IMR-90 (cell line): ENCODE data around the gene COL9A3. TPM values are rescaled to one million over a fixed set of nuclear protein-coding genes. Genes with fewer than 3 reads are reported as not detected.

Experiments
- ATAC-seq: fragments of 200-7000 bp; cut with Tn5 transposase; 2 replicates; pipeline ENCODE4 v1.9.1; 2020; ENCODE audit warnings: low read depth, mild to moderate bottlenecking, moderate library complexity
- BruUV-seq: library from RNA; stranded (reverse); fragments of 400-500 nt; replicated peaks from 2 replicates; lab custom pipeline; 2021; lab: Mats Ljungman, UMichigan
- CTCF ChIA-PET: fragments of 300-600 bp; formaldehyde crosslinking; extraction: SDS; loops from one replicate; lab custom pipeline; 2021; ENCODE audit warnings: antibody characterized with exemption; lab: Yijun Ruan, JAX
- POLR2A ChIA-PET: fragments of 300-600 bp; sonication (Branson Sonifier 250); formaldehyde crosslinking; loops from one replicate; lab custom pipeline; 2022; ENCODE audit warnings: antibody characterized with exemption; ENCODE audit not compliant: unreplicated experiment; lab: Charles Lee
- DNase-seq: peaks from one replicate; pipeline ENCODE4 v3.0.0; 2013
- H2AFZ ChIP-seq: replicated peaks from 2 replicates; pipeline ENCODE3; 2013; ENCODE audit warnings: low read length, mild to moderate bottlenecking; ENCODE audit not compliant: poor library complexity
- H2AK5ac ChIP-seq: 2 replicates; pipeline ENCODE4 v1.6.1; 2013; ENCODE audit warnings: low read depth, low read length, inconsistent platforms
- H2AK9ac ChIP-seq: replicated peaks from 2 replicates; pipeline ENCODE3; 2013; ENCODE audit warnings: mild to moderate bottlenecking, low read depth, low read length, moderate library complexity; ENCODE audit not compliant: poor library complexity
- H2BK120ac ChIP-seq: 2 replicates; pipeline ENCODE4 v1.6.1; 2013; ENCODE audit warnings: low read depth, low read length, inconsistent platforms
- H2BK15ac ChIP-seq: 3 replicates; pipeline ENCODE4 v1.6.1; 2013; ENCODE audit warnings: low read depth, low read length, inconsistent platforms
- H2BK20ac ChIP-seq: 2 replicates; pipeline ENCODE4 v1.6.1; 2013; ENCODE audit warnings: low read depth, mild to moderate bottlenecking, inconsistent platforms, low read length, moderate library complexity
- H2BK5ac ChIP-seq: 2 replicates; pipeline ENCODE4 v1.6.1; 2013; ENCODE audit warnings: mild to moderate bottlenecking, low read depth, low read length, inconsistent platforms; ENCODE audit not compliant: poor library complexity, severe bottlenecking
- H3K14ac ChIP-seq: replicated peaks from 2 replicates; pipeline ENCODE4 v1.6.1; 2013; ENCODE audit warnings: low read depth, low read length, inconsistent platforms
- H3K18ac ChIP-seq: 2 replicates; pipeline ENCODE4 v1.6.1; 2013; ENCODE audit warnings: low read depth, low read length, control low read depth
- H3K23ac ChIP-seq: 2 replicates; pipeline ENCODE4 v1.6.1; 2013; ENCODE audit warnings: low read depth, low read length, inconsistent platforms
- H3K27ac ChIP-seq: 2 replicates; pipeline ENCODE4 v1.5.1; 2013; ENCODE audit warnings: mild to moderate bottlenecking, control low read depth, low read length; ENCODE audit not compliant: insufficient read depth
- H3K27me3 ChIP-seq: 2 replicates; pipeline ENCODE4 v1.6.1; 2013; ENCODE audit warnings: low read length; ENCODE audit not compliant: control insufficient read depth, insufficient read depth
- H3K36me3 ChIP-seq: 2 replicates; pipeline ENCODE4 v1.6.1; 2013; ENCODE audit warnings: low read length, mixed read lengths; ENCODE audit not compliant: control insufficient read depth, insufficient read depth
- H3K4ac ChIP-seq: 2 replicates; pipeline ENCODE4 v1.6.1; 2013; ENCODE audit warnings: low read depth, low read length, inconsistent platforms
- H3K4me1 ChIP-seq: 2 replicates; pipeline ENCODE4 v1.6.1; 2013; ENCODE audit warnings: low read length, mixed read lengths; ENCODE audit not compliant: control insufficient read depth, insufficient read depth
- H3K4me2 ChIP-seq: 2 replicates; pipeline ENCODE4 v1.6.1; 2013; ENCODE audit warnings: low read depth, mild to moderate bottlenecking, control low read depth, low read length, moderate library complexity
- H3K4me3 ChIP-seq: 2 replicates; pipeline ENCODE4 v1.5.1; 2013; ENCODE audit warnings: low read depth, mild to moderate bottlenecking, control low read depth, low read length, moderate library complexity; ENCODE audit not compliant: insufficient read depth
- H3K56ac ChIP-seq: 2 replicates; pipeline ENCODE4 v1.6.1; 2013; ENCODE audit warnings: low read length, inconsistent platforms; ENCODE audit not compliant: insufficient read depth; ENCODE audit errors: extremely low read depth
- H3K79me1 ChIP-seq, 2 experiments: 2 replicates each; pipeline ENCODE4 v1.6.1; 2013; ENCODE audit warnings: low read length in 2 of 2, inconsistent platforms in 1 of 2, low read depth in 1 of 2
- H3K9ac ChIP-seq: 2 replicates; pipeline ENCODE4 v1.6.1; 2013; ENCODE audit warnings: low read depth, low read length, control low read depth
- H3K9me1 ChIP-seq: 2 replicates; pipeline ENCODE4 v1.6.1; 2013; ENCODE audit warnings: low read length, inconsistent platforms; ENCODE audit not compliant: insufficient read depth
- H3K9me3 ChIP-seq: 2 replicates; pipeline ENCODE4 v1.6.1; 2013; ENCODE audit warnings: low read length; ENCODE audit not compliant: control insufficient read depth, insufficient read depth
- H4K20me1 ChIP-seq: 2 replicates; pipeline ENCODE4 v1.6.1; 2013; ENCODE audit warnings: low read length, inconsistent platforms; ENCODE audit not compliant: insufficient read depth
- H4K5ac ChIP-seq: 2 replicates; pipeline ENCODE4 v1.6.1; 2013; ENCODE audit warnings: mild to moderate bottlenecking, low read depth, low read length, control low read depth
- H4K8ac ChIP-seq, 2 experiments: 2 replicates each; pipeline ENCODE4 v1.6.1; 2013; ENCODE audit warnings: low read depth in 2 of 2, low read length in 2 of 2, control low read depth in 1 of 2, inconsistent platforms in 1 of 2
- H4K91ac ChIP-seq: 2 replicates; pipeline ENCODE4 v1.6.1; 2013; ENCODE audit warnings: low read depth, low read length, inconsistent platforms; ENCODE audit not compliant: insufficient read depth
- CEBPB ChIP-seq: IDR thresholded peaks from 2 replicates; pipeline ENCODE4 v1.6.1; 2012; ENCODE audit warnings: low read depth, low read length, improper control_type of control experiment
- CHD1 ChIP-seq: IDR thresholded peaks from 2 replicates; pipeline ENCODE4 v1.6.1; 2012; ENCODE audit warnings: low read depth, low read length, improper control_type of control experiment
- ELK1 ChIP-seq: fragments of 150-350 bp; IDR thresholded peaks from 2 replicates; pipeline ENCODE4 v1.6.1; 2016; ENCODE audit warnings: low read depth, mild to moderate bottlenecking, low read length, moderate library complexity, borderline replicate concordance
- FOS ChIP-seq: fragments of 150-350 bp; IDR thresholded peaks from 2 replicates; pipeline ENCODE4 v1.6.1; 2016; ENCODE audit warnings: low read depth, low read length
- MAFK ChIP-seq: IDR thresholded peaks from 2 replicates; pipeline ENCODE4 v1.6.1; 2012; ENCODE audit warnings: low read depth, low read length, improper control_type of control experiment
- MAZ ChIP-seq: IDR thresholded peaks from 2 replicates; pipeline ENCODE4 v1.6.1; 2012; ENCODE audit warnings: low read depth, mild to moderate bottlenecking, low read length, improper control_type of control experiment, moderate library complexity, borderline replicate concordance
- MXI1 ChIP-seq: IDR thresholded peaks from 2 replicates; pipeline ENCODE4 v1.6.1; 2012; ENCODE audit warnings: low read depth, mild to moderate bottlenecking, low read length, moderate library complexity, borderline replicate concordance
- NFE2L2 ChIP-seq: fragments of 150-350 bp; IDR thresholded peaks from 2 replicates; pipeline ENCODE4 v1.6.1; 2016; ENCODE audit warnings: low read depth, mild to moderate bottlenecking, low read length
- POLR2A ChIP-seq: IDR thresholded peaks from 2 replicates; pipeline ENCODE4 v1.6.1; 2012; ENCODE audit warnings: mild to moderate bottlenecking, low read depth, low read length
- RCOR1 ChIP-seq: IDR thresholded peaks from 2 replicates; pipeline ENCODE4 v1.6.1; 2012; ENCODE audit warnings: mild to moderate bottlenecking, low read length, improper control_type of control experiment; ENCODE audit not compliant: insufficient replicate concordance
- WGBS, 2 experiments: methylation state at CpG; one replicate each; pipeline versions ENCODE4 v1.1.5 to v1.1.7; 2013; ENCODE audit warnings: missing lambda C conversion rate in 2 of 2; ENCODE audit not compliant: insufficient read length in 1 of 2; ENCODE audit errors: extremely low coverage in 2 of 2; 5-methylcytosine and 5-hydroxymethylcytosine counted together
- dilution Hi-C: fragments of 300-500 bp; cut with HindIII; formaldehyde crosslinking; loops from one replicate; pipeline ENCODE4 v1.14.3; 2018; ENCODE audit warnings: low sequenced_read_pairs; ENCODE audit not compliant: unreplicated experiment
- in situ Hi-C: fragments of 300-500 bp; cut with MboI; formaldehyde crosslinking; loops from 3 replicates; pipeline ENCODE4 v1.14.3; 2019; ENCODE audit warnings: low sequenced_read_pairs, inconsistent platforms, mixed read lengths
- intact Hi-C: fragments of 100-400 bp; cut with micrococcal nuclease; formaldehyde crosslinking; loops from 2 replicates; pipeline ENCODE4 v1.10.0; 2022
- polyA plus RNA-seq, 3 experiments: library from polyadenylated mRNA; depleted of rRNA; stranded (reverse); fragments of >200 nt; gene quantifications; 2 replicates each; pipeline ENCODE4 v1.2.3, GENCODE V29; 2012; ENCODE audit warnings: low replicate concordance in 1 of 3
- total RNA-seq: library from RNA; depleted of rRNA; stranded (reverse); fragments of >200 nt; gene quantifications from 2 replicates; pipeline ENCODE4 v1.2.3, GENCODE V29; 2012

Gene COL9A3
- total and polyA plus RNA-seq, 2 of the 4 experiments (the other 2 are of a cell fraction) = 0.36 to 1.4 TPM

GRCh38 chr20:62814709-62815065 is 2.2 kb upstream of the COL9A3 start:
- no TSS peak for BruUV-seq
- Histone ChIP-seq H2BK5ac (no peak overlapping the region), H4K91ac (no peak overlapping the region), H2BK120ac (no peak overlapping the region), H4K5ac (no peak overlapping the region), H3K56ac (no peak overlapping the region), H3K18ac (no peak overlapping the region), H2AK5ac (no peak overlapping the region), H3K23ac (no peak overlapping the region), H3K9ac (no peak overlapping the region), H3K4me3 (no peak overlapping the region), H3K4me2 (no peak overlapping the region), H3K9me1 (no peaks in the 10 kb centered on the region), H3K4ac (no peak overlapping the region), H4K8ac (no peak overlapping the region), H3K27me3 (peaks cover 23% of the 10 kb centered on the region), H4K20me1 (peaks cover 18% of the 10 kb centered on the region; the same call in 1 of the 2 replicates), H2BK15ac (no peak overlapping the region), H3K9me3 (no peaks in the 10 kb centered on the region), H3K36me3 (peaks cover 29% of the 10 kb centered on the region; the same call in 1 of the 2 replicates), H3K14ac (no peak overlapping the region), H2AFZ (no peak overlapping the region), H3K79me1 (peaks cover 6% of the 10 kb centered on the region in 2 experiments; a peak in 2 of 4 replicates), H3K27ac (no peak overlapping the region), H2BK20ac (no peak overlapping the region), H3K4me1 (peaks cover 20% of the 10 kb centered on the region), H2AK9ac (no peak overlapping the region)
- dilution Hi-C loops (no loop called here), intact Hi-C loops (no loop called here), in situ Hi-C loops (no loop called here)
- WGBS, 2 experiments = 90% methylated on average over 5 of the region's 12 CpGs; no CpG with 5 or more reads in 1 of the 2 experiments
- TF ChIP-seq FOS (no peak), MXI1 (no peak), CEBPB (no peak), CHD1 (no peak), MAZ (no peak), POLR2A (no peak), MAFK (no peak), ELK1 (no peak), NFE2L2 (no peak), RCOR1 (no peak)
- DNase-seq = no peak
- POLR2A ChIA-PET = interaction anchor here (0.6 kb wide), 1 partner anchor 18 kb away, joined by 3 read pairs; the partner anchor contains the start of gene MRGBP
- CTCF ChIA-PET = no interaction called here
- ATAC-seq = no peak
